Measurements from ENCODE around the gene CSTPP1.

- TF ChIP-seq EZH2 (IDR thresholded peaks at IDR 0.05; ENCODE audit: borderline replicate concordance, low read depth, low read length, severe bottlenecking) (no peak), MYC (IDR thresholded peaks at IDR 0.05; ENCODE audit: low read depth, low read length) (no peak)
These were observed 203.3 kb downstream of the CSTPP1 start for GRCh38 chr11:47139878-47140277.

Data from endothelial cell of umbilical vein (primary cell).